Measurements from ENCODE around the gene TCN2. TPM values are rescaled to one million over a fixed set of nuclear protein-coding genes. Genes with fewer than 3 reads are reported as not detected.
A peak's percentile ranks its signal among the peaks of the same experiment; 100 is the strongest.

The TCN2 gene
- total RNA-seq, 4 donors from 2014 or later, result 26.3 to 55.1 (median 41.4) TPM

- Histone ChIP-seq H3K4me3 (replicated peaks in 1 of 3) (peak overlapping the region; percentile 64 to 93 (median 69)), H3K36me3 (peaks cover 0 to 4% of the 10 kb centered on the region in 2 donors), H3K27ac (no peak overlapping the region), H3K4me1 (peaks cover 5 to 12% of the 10 kb centered on the region in 2 donors), H3K27me3 (no peaks in the 10 kb centered on the region), H3K9me3 (no peaks in the 10 kb centered on the region)
- intact Hi-C loops (cut with DNase I), result no loop called here
- 4% methylated on average over 18 of the region's 18 CpGs for WGBS, 2 donors
- no peak for DNase-seq
- TF ChIP-seq POLR2A (IDR thresholded peaks at IDR 0.05), result no peak
- TF ChIP-seq, protein P1, sequence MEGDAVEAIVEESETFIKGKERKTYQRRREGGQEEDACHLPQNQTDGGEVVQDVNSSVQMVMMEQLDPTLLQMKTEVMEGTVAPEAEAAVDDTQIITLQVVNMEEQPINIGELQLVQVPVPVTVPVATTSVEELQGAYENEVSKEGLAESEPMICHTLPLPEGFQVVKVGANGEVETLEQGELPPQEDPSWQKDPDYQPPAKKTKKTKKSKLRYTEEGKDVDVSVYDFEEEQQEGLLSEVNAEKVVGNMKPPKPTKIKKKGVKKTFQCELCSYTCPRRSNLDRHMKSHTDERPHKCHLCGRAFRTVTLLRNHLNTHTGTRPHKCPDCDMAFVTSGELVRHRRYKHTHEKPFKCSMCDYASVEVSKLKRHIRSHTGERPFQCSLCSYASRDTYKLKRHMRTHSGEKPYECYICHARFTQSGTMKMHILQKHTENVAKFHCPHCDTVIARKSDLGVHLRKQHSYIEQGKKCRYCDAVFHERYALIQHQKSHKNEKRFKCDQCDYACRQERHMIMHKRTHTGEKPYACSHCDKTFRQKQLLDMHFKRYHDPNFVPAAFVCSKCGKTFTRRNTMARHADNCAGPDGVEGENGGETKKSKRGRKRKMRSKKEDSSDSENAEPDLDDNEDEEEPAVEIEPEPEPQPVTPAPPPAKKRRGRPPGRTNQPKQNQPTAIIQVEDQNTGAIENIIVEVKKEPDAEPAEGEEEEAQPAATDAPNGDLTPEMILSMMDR (IDR thresholded peaks at IDR 0.05), result no peak
These were observed 60.1 kb downstream of the TCN2 start for GRCh38 chr22:30667107-30667493.

- Histone ChIP-seq H3K9me3 (no peaks in the 10 kb centered on the region), H3K27ac (no peak within 1 kb of the TSS), H3K36me3 (peaks cover 0 to 4% of the 10 kb centered on the region in 2 donors), H3K4me1 (peaks cover 5 to 12% of the 10 kb centered on the region in 2 donors), H3K27me3 (no peaks in the 10 kb centered on the region), H3K4me3 (replicated peaks in 1 of 3) (peak within 1 kb of the TSS; percentile 64 to 93 (median 69))
- intact Hi-C loops (cut with DNase I), result no loop called here
- 0 to 4% methylated on average over 22 to 37 of the region's 77 CpGs for WGBS, 2 donors
- peak; percentile 92 for DNase-seq
- TF ChIP-seq, protein P1 (IDR thresholded peaks at IDR 0.05), result peak in 3 of 6 experiments; percentile 16 to 28 (median 25)
- TF ChIP-seq POLR2A (IDR thresholded peaks at IDR 0.05), result peak in 1 of 2 donors; percentile 78
These were observed 60.8 kb downstream of the TCN2 start, which contains the start of gene DUSP18 for GRCh38 chr22:30667494-30668385. Gene DUSP18 (minus strand): TSS chr22:30667875. CDS start chr22:30664003, 3,872 bp downstream.

GRCh38 chr22:30668386-30668710 is 61.4 kb downstream of the TCN2 start:
- Histone ChIP-seq H3K36me3 (peaks cover 0 to 2% of the 10 kb centered on the region in 2 donors), H3K9me3 (no peaks in the 10 kb centered on the region), H3K27me3 (no peaks in the 10 kb centered on the region), H3K27ac (no peak overlapping the region), H3K4me1 (peaks cover 5 to 12% of the 10 kb centered on the region in 2 donors), H3K4me3 (replicated peaks in 1 of 3) (peak overlapping the region; percentile 64 to 93 (median 69))
- intact Hi-C loops (cut with DNase I), result no loop called here
- no peak for DNase-seq
- 22 to 23% methylated on average over 8 to 10 of the region's 10 CpGs for WGBS, 2 donors
- TF ChIP-seq, protein P1 (IDR thresholded peaks at IDR 0.05), result no peak
- TF ChIP-seq POLR2A (IDR thresholded peaks at IDR 0.05), result no peak

GRCh38 chr22:30671071-30671470 is 64.1 kb downstream of the TCN2 start:
- DNase-seq, result no peak
- Histone ChIP-seq H3K36me3 (no peaks in the 10 kb centered on the region), H3K4me1 (peaks cover 5 to 12% of the 10 kb centered on the region in 2 donors), H3K9me3 (no peaks in the 10 kb centered on the region), H3K4me3 (replicated peaks in 1 of 3) (no peak overlapping the region), H3K27ac (no peak overlapping the region), H3K27me3 (no peaks in the 10 kb centered on the region)
- TF ChIP-seq, protein P1 (IDR thresholded peaks at IDR 0.05), result no peak
- TF ChIP-seq POLR2A (IDR thresholded peaks at IDR 0.05), result no peak
- WGBS, 2 donors, result 65 to 82% methylated on average over 3 of the region's 3 CpGs
- intact Hi-C loops (cut with DNase I), result no loop called here

- intact Hi-C loops (cut with DNase I), result no loop called here
- no peaks in the 10 kb centered on the region for H3K9me3 ChIP-seq
- no peaks in the 10 kb centered on the region for H3K27me3 ChIP-seq
- WGBS, 2 donors, result 94% methylated on average over 4 of the region's 4 CpGs
- H3K27ac ChIP-seq, result no peak overlapping the region
- no peaks in the 10 kb centered on the region for H3K36me3 ChIP-seq
- TF ChIP-seq, protein P1 (IDR thresholded peaks at IDR 0.05), result no peak
- TF ChIP-seq POLR2A (IDR thresholded peaks at IDR 0.05), result no peak
- H3K4me1 ChIP-seq, result peaks cover 5 to 6% of the 10 kb centered on the region in 2 donors
- H3K4me3 ChIP-seq (replicated peaks in 1 of 3), result no peak overlapping the region
- DNase-seq, result no peak
These were observed 66.2 kb downstream of the TCN2 start for GRCh38 chr22:30673136-30673535.

Measured in thyroid gland (tissue), 4 donors.